HG02759 (cell line): ENCODE measurements around the gene GPR52.
"Not testable (repeated sequence)": the region's sequence is repeated elsewhere in the genome, so short reads cannot be mapped to it uniquely, and the experiment has no call there.

ENCODE experiments used
- ATAC-seq: cut with Tn5 transposase; IDR thresholded peaks from one replicate; pipeline ENCODE4 v1.9.1; 2021; ENCODE audit warnings: mild to moderate bottlenecking, moderate library complexity; ENCODE audit not compliant: unreplicated experiment

The GPR52 gene, protein sequence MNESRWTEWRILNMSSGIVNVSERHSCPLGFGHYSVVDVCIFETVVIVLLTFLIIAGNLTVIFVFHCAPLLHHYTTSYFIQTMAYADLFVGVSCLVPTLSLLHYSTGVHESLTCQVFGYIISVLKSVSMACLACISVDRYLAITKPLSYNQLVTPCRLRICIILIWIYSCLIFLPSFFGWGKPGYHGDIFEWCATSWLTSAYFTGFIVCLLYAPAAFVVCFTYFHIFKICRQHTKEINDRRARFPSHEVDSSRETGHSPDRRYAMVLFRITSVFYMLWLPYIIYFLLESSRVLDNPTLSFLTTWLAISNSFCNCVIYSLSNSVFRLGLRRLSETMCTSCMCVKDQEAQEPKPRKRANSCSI

DNA sequence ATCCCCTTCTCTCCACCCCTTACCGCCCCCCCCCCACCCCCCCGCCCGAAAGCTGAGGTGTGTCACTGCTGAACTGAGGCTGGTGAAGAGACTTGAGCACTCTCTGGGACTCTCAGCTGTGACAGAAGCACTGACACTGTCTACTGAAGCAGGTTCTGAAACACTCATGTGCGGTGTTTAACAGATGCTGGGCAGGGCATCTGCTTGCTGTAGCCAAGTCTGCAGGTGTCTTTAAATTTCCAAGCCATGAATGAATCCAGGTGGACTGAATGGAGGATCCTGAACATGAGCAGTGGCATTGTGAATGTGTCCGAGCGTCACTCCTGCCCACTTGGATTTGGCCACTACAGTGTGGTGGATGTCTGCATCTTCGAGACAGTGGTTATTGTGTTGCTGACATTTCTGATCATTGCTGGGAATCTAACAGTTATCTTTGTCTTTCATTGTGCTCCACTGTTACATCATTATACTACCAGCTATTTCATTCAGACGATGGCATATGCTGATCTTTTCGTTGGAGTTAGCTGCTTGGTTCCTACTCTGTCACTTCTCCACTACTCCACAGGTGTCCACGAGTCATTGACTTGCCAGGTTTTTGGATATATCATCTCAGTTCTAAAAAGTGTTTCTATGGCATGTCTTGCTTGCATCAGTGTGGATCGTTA lies at the start of gene GPR52:
GPR52 (plus strand) TSS at position 99 of the 665 bp plus-strand sequence; CDS start at position 247, 148 bp downstream.
- ATAC-seq = no peak

DNA sequence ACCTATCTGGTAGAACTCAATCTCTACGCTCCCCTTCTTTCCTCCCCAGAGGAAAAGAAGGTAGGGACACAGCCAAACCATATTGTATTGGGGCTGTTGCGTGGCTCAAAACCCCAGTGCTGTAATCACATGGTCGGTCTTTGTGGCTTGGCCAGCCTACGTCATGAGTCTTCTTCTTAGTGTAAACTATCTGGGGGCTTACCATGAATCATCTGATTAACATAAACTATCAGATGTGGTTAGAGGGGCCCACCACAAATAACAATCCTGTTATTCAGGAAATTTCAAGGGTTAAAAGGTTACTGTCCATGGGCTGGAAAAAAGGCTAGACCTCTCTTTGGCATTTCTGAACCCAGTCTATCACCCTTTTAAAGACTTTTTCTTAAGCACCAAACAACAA lies 49.5 kb upstream of the GPR52 start:
- ATAC-seq = peak; percentile 49

DNA sequence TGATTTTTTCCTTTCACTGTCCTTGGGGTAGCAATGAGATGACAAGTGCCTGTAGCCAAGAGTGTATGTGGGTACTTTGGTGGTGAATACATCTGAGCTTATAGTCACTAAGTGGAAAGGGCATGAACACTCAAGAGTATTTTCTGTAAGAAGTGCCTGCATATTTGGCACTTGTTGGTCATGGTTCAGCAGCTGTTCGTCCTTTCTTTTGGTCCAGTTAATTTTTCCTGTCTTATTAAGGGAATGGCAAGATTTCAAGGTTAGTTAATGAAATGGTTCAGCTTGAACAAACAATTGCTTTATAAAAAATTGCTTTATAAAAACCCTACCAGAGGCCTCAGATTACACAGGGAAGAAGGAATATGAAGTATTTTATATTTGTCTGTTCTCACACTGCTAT lies 48.6 kb upstream of the GPR52 start:
- ATAC-seq = no peak

DNA sequence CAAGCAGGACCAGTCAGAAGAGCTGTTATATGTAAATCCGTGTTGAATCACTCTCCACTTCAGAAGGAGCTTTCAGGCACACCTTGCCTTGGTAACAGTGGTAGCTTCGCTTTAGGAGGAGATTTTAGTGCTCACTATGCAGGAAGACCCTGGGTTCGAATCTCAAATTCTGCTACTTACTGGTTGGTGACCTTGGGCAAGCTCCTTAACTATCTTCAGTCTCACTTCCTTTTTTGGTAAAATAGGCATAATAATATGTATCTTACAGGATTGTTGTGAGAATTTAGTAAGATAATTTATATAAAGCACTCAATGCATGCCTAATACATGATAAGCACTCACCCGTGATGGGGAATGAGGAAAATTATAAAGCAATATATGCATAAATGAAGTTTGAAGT lies 46.7 kb upstream of the GPR52 start:
- ATAC-seq = no peak

GRCh38 chr1:174405219-174405618 lies 42.5 kb upstream of the GPR52 start:
- no peak for ATAC-seq

DNA sequence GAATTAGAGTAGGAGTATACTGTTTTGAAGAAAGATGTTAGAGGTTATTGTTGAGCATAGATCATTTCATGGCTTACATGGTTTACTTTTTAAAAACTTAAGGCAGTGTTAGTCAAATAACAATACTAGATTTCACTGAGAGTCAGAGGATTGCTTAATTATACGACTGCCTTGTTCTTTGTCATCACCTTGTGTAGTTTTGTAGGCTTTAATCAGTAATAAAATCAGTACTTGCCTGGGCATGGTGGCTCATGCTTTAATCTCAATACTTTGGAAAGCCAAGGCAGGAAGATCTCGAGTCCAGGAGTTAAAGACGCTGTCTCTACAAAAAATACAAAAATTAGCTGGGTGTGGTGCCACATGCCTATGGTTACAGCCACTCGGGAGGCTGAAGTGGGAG lies 41.3 kb upstream of the GPR52 start:
- ATAC-seq = no peak

GRCh38 chr1:174407665-174408064 lies 40.1 kb upstream of the GPR52 start:
- ATAC-seq = no peak

DNA sequence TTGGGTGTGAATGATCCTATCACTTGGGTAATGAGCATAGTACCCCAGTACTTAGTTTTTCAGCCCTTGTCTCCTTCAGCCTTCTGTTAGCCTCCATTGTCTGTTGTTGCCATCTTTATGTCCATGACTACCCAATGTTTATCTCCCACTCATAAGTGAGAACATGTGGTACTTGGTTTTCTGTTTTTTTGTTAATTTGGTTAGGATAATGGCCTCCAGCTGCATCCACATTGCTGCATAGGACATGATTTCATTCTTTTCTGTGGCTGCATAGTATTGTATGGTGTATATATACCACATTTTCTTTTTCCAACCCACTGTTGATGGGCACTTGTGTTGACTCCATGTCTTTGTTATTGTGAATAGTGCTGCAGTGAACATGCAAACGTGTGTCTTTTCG lies 39.6 kb upstream of the GPR52 start:
- no peak for ATAC-seq

DNA sequence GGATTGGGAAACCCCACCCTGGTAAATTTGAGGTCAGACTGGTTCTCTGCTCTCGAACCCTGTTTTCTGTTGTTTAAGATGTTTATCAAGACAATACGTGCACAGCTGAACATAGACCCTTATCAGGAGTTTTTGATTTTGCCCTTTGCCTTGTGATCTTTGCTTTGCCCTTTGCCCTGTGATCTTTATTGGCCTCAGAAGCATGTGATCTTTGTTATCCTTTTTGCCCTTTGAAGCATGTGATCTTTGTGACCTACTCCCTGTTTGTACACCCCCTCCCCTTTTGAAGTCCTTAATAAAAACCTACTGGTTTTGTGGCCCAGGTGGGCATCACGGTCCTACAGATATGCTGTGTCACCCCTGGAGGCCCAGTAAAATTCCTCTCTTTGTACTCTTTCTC lies 38.0 kb upstream of the GPR52 start:
- ATAC-seq = not testable (repeated sequence)

- no peak for ATAC-seq
These were observed 34.1 kb upstream of the GPR52 start for GRCh38 chr1:174413632-174414031.

GRCh38 chr1:174414203-174414602 lies 33.6 kb upstream of the GPR52 start:
- no peak for ATAC-seq

GRCh38 chr1:174415506-174415905 lies 32.3 kb upstream of the GPR52 start:
- ATAC-seq = no peak

- no peak for ATAC-seq
These were observed 29.8 kb upstream of the GPR52 start for GRCh38 chr1:174417921-174418320.

GRCh38 chr1:174425121-174425520 lies 22.6 kb upstream of the GPR52 start:
- ATAC-seq = no peak

DNA sequence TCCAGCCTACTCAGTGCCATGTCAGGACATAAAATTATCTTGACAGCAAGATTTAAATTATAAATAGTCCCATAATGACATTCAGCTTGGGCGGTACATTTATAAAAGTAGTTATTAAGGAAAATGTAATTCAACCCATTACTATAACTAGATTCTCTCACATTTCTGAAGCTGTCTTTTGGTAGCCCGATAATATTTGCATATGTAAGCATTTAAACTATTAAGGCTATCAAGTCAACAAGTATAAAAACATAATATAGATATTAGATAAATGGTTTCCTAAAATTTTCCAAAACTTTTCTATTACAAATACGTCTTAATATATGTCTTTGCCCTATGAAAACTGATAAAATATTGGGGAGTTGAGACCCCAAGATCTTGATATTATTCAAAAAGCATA lies 21.6 kb upstream of the GPR52 start:
- no peak for ATAC-seq

GRCh38 chr1:174428033-174428432 lies 19.7 kb upstream of the GPR52 start:
- no peak for ATAC-seq

DNA sequence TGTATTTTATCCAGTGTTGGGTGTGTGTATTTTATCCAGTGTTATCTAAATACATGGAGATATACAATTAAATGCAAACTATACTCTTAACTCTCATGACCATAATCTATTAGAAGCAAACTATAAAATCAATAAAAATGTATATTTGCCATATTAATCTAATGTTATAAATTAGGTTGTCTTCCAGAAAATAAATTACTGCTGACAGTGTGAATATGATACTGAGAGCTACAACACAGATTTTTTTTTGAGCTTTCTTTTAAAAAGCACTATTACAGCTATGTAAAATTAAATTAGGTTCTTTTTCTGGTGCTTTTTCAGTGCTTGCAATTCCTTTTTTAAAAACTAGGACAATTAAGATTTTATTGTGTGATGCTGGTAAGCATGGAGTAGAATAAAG lies 19.0 kb upstream of the GPR52 start:
- ATAC-seq = no peak

DNA sequence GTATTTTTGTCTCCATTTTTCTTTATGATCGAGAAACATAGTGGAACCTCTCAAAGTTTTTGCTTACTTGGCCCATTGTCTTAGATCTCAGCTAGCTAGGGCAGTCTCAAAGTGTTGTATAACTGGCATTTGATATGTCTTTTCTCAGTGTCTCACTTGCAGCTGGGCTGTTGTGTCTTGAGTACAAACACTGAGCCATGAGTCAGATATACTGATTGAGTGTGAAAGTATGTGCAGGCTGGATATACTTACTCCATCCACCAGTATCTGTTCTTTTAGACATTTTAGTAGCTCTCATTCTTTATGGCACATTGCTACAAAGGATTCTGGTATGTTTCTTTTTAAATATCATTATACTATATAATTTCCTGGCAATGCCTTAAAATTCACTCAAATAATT lies 14.3 kb upstream of the GPR52 start:
- ATAC-seq = no peak

DNA sequence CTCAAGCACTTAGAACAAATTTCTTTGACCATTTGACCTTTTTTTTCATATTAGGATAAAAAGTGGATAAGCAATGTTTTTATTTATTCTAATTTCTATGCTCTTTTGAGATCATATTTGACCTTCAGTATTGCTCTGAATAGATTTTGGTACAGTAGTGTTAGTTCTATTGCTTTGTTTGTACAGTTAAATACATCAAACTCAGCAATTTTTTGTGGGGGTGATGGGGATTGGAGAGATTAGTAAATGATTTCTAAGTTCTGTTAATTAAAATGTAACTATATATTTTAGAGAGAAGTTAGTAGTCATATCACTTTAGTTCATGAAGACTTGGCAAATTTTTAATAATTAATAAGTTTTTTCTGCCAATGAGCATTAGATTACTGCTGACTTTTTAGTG lies 2.4 kb upstream of the GPR52 start:
- no peak for ATAC-seq

- no peak for ATAC-seq
These were observed 1.9 kb upstream of the GPR52 start for GRCh38 chr1:174445817-174446216.

DNA sequence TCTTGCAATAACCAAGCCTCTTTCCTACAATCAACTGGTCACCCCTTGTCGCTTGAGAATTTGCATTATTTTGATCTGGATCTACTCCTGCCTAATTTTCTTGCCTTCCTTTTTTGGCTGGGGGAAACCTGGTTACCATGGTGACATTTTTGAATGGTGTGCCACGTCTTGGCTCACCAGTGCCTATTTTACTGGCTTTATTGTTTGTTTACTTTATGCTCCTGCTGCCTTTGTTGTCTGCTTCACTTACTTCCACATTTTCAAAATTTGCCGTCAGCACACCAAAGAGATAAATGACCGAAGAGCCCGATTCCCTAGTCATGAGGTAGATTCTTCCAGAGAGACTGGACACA lies 743 bp downstream of the GPR52 start:
- no peak for ATAC-seq

DNA sequence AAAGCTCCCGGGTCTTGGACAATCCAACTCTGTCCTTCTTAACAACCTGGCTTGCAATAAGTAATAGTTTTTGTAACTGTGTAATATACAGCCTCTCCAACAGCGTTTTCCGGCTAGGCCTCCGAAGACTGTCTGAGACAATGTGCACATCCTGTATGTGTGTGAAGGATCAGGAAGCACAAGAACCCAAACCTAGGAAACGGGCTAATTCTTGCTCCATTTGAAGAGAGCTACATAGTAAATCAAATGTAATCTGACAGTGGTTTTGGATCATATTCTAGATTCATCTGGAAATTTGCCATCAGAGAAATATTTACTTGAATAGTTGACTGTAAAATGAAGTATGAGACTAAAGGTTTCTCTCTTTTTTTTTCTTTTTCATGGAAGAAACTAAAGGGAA lies 1.2 kb downstream of the GPR52 start:
- no peak for ATAC-seq

- ATAC-seq = no peak
These were observed 3.6 kb downstream of the GPR52 start for GRCh38 chr1:174451408-174451807.
